K562 (cell line): ENCODE results near the gene OTOP1. TPM values are rescaled to one million over a fixed set of nuclear protein-coding genes. Genes with fewer than 3 reads are reported as not detected.
"Not testable (repeated sequence)": the region's sequence is repeated elsewhere in the genome, so short reads cannot be mapped to it uniquely, and the experiment has no call there.

Source experiments
- ATAC-seq: fragments of 200-7000 bp; cut with Tn5 transposase; 3 replicates; pipeline ENCODE4 v1.9.1; 2020; ENCODE audit warnings: moderate library complexity
- BruUV-seq: library from RNA; stranded (reverse); fragments of 400-500 nt; replicated peaks from 2 replicates; lab custom pipeline; 2021; lab: Mats Ljungman, UMichigan
- CTCF ChIA-PET: fragments of 300-600 bp; formaldehyde crosslinking; extraction: SDS; loops from one replicate; lab custom pipeline; 2021; ENCODE audit warnings: low intra/inter-chr PET ratio; lab: Yijun Ruan, JAX
- POLR2A ChIA-PET: fragments of 300-600, 350-650 bp; sonication (Branson Sonifier 250); formaldehyde crosslinking; extraction: SDS; loops from one replicate; lab custom pipeline; 2021; ENCODE audit warnings: antibody characterized with exemption, inconsistent platforms; lab: Yijun Ruan, JAX
- DNase-seq, 4 experiments: peaks; one replicate each; pipeline versions ENCODE4 v3.0.0 to v3.0.0-alpha.2; 2011 to 2018; ENCODE audit warnings: low spot score in 3 of 4, mixed read lengths in 3 of 4; ENCODE audit errors: extremely low read depth in 1 of 4
- FAIRE-seq: peaks from 2 replicates; lab custom pipeline; 2011; peaks lifted over from hg19 to GRCh38; lab: Jason Lieb, UNC
- H2AFZ ChIP-seq: 2 replicates; pipeline ENCODE4 v1.6.0; 2011; ENCODE audit warnings: low read depth, low read length, control low read depth, inconsistent platforms
- H3K27ac ChIP-seq: fragments of 200-600 bp; 3 replicates; pipeline ENCODE4 v1.8.0; 2011; ENCODE audit warnings: low read depth, mild to moderate bottlenecking, control low read depth, inconsistent platforms, low read length, moderate library complexity, mixed read lengths; ENCODE audit errors: extremely low read depth
- H3K27me3 ChIP-seq, 2 experiments: fragments of 300-600 bp in 1 of 2; 2 replicates in 1 of 2; 3 replicates in 1 of 2; pipeline versions ENCODE4 v1.6.0 to v1.8.0; 2011; ENCODE audit warnings: inconsistent platforms in 2 of 2, low read length in 2 of 2, mild to moderate bottlenecking in 1 of 2, mixed read lengths in 1 of 2, moderate library complexity in 1 of 2; ENCODE audit not compliant: control insufficient read depth in 2 of 2, insufficient read depth in 2 of 2
- H3K36me3 ChIP-seq: fragments of 300-600 bp; 3 replicates; pipeline ENCODE4 v1.8.0; 2011; ENCODE audit warnings: mild to moderate bottlenecking, low read length, inconsistent platforms; ENCODE audit not compliant: control insufficient read depth, insufficient read depth
- H3K4me1 ChIP-seq, 2 experiments: fragments of 200-600 bp in 1 of 2; replicated peaks in 1 of 2; 2 replicates in 1 of 2; 3 replicates in 1 of 2; pipeline versions ENCODE4 v1.5.1 to v1.8.0; 2011; ENCODE audit warnings: inconsistent platforms in 2 of 2, low read length in 2 of 2, mild to moderate bottlenecking in 1 of 2, mixed read lengths in 1 of 2, moderate library complexity in 1 of 2; ENCODE audit not compliant: control insufficient read depth in 2 of 2, insufficient read depth in 2 of 2
- H3K4me2 ChIP-seq: 2 replicates; pipeline ENCODE4 v1.6.1; 2011; ENCODE audit warnings: low read length, control low read depth, inconsistent platforms, mixed read lengths; ENCODE audit not compliant: insufficient read depth
- H3K4me3 ChIP-seq: fragments of 200-600 bp; sonication (generic), shearing (Covaris generic); 2 replicates; pipeline ENCODE4 v1.5.1; 2016; ENCODE audit warnings: control low read depth, inconsistent platforms
- H3K79me2 ChIP-seq: fragments of 200-600 bp; 3 replicates; pipeline ENCODE4 v1.8.0; 2011; ENCODE audit warnings: low read length, inconsistent platforms; ENCODE audit not compliant: control insufficient read depth, insufficient read depth
- H3K9ac ChIP-seq, 2 experiments: 2 replicates each; pipeline versions ENCODE4 v1.6.0 to v1.6.1; 2011; ENCODE audit warnings: low read depth in 2 of 2, low read length in 2 of 2, control low read depth in 1 of 2, inconsistent platforms in 1 of 2, mild to moderate bottlenecking in 1 of 2, mixed read lengths in 1 of 2; ENCODE audit not compliant: insufficient read depth in 1 of 2
- H3K9me1 ChIP-seq: one replicate; pipeline ENCODE4 v1.6.0; 2011; ENCODE audit warnings: inconsistent platforms, mild to moderate bottlenecking, low read length, moderate library complexity; ENCODE audit not compliant: control insufficient read depth, insufficient read depth
- H3K9me3 ChIP-seq: replicated peaks from 2 replicates; pipeline ENCODE4 v1.5.1; 2011; ENCODE audit warnings: low read depth, low read length, inconsistent platforms; ENCODE audit not compliant: control insufficient read depth, insufficient read depth
- H4K20me1 ChIP-seq: replicated peaks from 2 replicates; pipeline ENCODE4 v1.6.1; 2011; ENCODE audit warnings: low read length, inconsistent platforms, mixed read lengths; ENCODE audit not compliant: control insufficient read depth, insufficient read depth
- WGBS: fragments of 100-300 bp; shearing (Covaris generic); methylation state at CpG from one replicate; pipeline ENCODE4 v1.1.6; 2016; ENCODE audit warnings: low coverage, mixed read lengths; ENCODE audit not compliant: insufficient coverage; ENCODE audit errors: missing lambda C conversion rate; 5-methylcytosine and 5-hydroxymethylcytosine counted together
- in situ Hi-C: fragments of 300-500 bp; cut with MboI; formaldehyde crosslinking; loops from 4 replicates; pipeline ENCODE4 v1.15.0; 2018; ENCODE audit warnings: inconsistent platforms, mixed read lengths
- intact Hi-C: fragments of 100-400 bp; cut with micrococcal nuclease; formaldehyde crosslinking; loops from 2 replicates; pipeline ENCODE4 v1.14.2; 2022
- polyA plus RNA-seq, 8 experiments: library from polyadenylated mRNA; depleted of rRNA in 4 of 8; stranded (reverse) in 5 of 8; unstranded in 3 of 8; fragments of >200 nt; fragmentation: Nextera tagmentation in 2 of 8; fragmentation: Illumina TruSeq in 1 of 8; extraction: Ambion mirVana in 2 of 8; extraction: Trizol in 1 of 8; gene quantifications; 2 replicates each; pipeline versions ENCODE4 v1.2.1 to v1.2.3, GENCODE V29; 2011 to 2014; ENCODE audit warnings: inconsistent platforms in 1 of 8, missing spikeins in 1 of 8
- total RNA-seq, 7 experiments: library from RNA; depleted of rRNA in 6 of 7; stranded (reverse); fragments of >200 nt in 6 of 7; fragmentation: Illumina TruSeq in 2 of 7; extraction: Trizol in 2 of 7; gene quantifications; 2 replicates each; pipeline versions ENCODE4 v1.2.1 to v1.2.3, GENCODE V29; 2011 to 2021; ENCODE audit warnings: low replicate concordance in 1 of 7

OTOP1 gene
- total and polyA plus RNA-seq, 9 of the 15 experiments (the other 6 are each of a cell fraction or from before 2014, with no cell fraction given), result not detected

DNA sequence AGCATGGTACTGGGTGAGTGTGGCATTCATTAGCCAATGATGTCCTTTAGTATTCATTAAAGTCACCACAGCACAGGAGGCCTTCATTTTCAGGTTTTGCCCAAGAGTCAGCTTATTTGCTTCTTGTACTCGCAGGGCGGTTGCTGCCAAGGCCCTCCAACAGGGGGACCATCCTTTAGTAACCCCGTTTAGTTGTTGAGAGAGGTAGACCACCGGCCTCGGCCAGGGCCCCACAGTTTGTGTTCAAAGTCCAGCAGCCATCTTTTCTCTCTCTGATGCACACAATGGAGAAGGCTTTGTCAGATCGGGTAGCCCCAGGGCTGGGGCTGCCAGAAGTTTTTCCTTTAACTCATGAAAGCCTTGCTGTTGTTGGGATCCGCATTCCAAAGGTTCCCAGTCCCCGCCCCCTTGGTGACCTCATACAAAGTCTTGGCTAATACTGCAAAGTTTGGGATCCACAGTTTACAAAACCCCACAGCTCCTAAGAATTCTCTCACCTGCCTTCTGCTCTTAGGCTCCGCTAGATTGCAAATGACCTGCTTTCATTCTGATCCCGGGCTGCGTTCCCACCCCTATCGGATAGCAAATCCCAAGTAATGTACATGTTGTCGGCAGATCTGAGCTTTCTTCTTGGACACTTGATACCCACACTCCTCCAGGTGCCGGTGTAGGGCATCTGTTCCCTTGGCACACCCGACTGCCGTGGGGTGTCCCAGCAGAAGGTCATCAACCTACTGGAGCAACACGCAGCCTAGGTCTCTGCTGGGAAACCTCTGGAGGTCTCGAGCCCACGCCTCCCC, 58.5 kb downstream of the OTOP1 start:
- H3K79me2 ChIP-seq, H4K20me1 ChIP-seq, H3K9ac ChIP-seq, H3K9me3 ChIP-seq, DNase-seq, in situ Hi-C loops, H3K4me1 ChIP-seq, ATAC-seq, POLR2A ChIA-PET, H3K4me2 ChIP-seq, H3K9me1 ChIP-seq, intact Hi-C loops, H3K27ac ChIP-seq, H3K36me3 ChIP-seq, FAIRE-seq, CTCF ChIA-PET, H2AFZ ChIP-seq, BruUV-seq, H3K4me3 ChIP-seq: not testable (repeated sequence)
- 2% methylated on average over 14 of the region's 19 CpGs for WGBS
- H3K27me3 ChIP-seq, result peaks cover 11 to 45% of the 10 kb centered on the region in 2 experiments; a peak in 4 of 5 replicates

DNA sequence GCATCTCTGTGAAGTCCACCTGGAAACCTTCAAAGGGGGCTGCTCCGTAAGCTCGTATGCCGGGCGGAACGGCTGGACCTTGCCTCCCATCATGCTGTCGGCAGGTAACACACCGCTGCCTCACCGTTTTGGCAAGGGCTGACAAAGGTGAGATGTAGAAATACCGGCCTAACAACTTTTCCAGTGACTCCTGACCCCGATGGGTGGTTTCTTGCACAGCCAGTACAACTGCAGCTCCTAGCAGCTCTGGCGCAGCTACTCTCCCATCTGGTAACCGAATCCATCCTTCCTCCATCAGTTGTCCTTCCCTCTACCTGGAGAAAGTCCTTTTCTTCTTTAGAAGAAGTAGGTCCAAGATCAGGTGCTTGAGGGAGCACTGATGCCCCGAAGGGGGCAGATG, 59.7 kb downstream of the OTOP1 start:
- POLR2A ChIA-PET, H3K9me3 ChIP-seq, H3K4me3 ChIP-seq, CTCF ChIA-PET, H3K36me3 ChIP-seq, DNase-seq, H3K79me2 ChIP-seq, H3K27ac ChIP-seq, FAIRE-seq, H3K9me1 ChIP-seq, intact Hi-C loops, ATAC-seq, H2AFZ ChIP-seq, in situ Hi-C loops, H3K4me2 ChIP-seq, H4K20me1 ChIP-seq, H3K4me1 ChIP-seq, BruUV-seq, H3K9ac ChIP-seq: not testable (repeated sequence)
- 0% methylated on average over 4 of the region's 13 CpGs for WGBS
- H3K27me3 ChIP-seq, result peaks cover 14 to 49% of the 10 kb centered on the region in 2 experiments; a peak in 4 of 5 replicates

DNA sequence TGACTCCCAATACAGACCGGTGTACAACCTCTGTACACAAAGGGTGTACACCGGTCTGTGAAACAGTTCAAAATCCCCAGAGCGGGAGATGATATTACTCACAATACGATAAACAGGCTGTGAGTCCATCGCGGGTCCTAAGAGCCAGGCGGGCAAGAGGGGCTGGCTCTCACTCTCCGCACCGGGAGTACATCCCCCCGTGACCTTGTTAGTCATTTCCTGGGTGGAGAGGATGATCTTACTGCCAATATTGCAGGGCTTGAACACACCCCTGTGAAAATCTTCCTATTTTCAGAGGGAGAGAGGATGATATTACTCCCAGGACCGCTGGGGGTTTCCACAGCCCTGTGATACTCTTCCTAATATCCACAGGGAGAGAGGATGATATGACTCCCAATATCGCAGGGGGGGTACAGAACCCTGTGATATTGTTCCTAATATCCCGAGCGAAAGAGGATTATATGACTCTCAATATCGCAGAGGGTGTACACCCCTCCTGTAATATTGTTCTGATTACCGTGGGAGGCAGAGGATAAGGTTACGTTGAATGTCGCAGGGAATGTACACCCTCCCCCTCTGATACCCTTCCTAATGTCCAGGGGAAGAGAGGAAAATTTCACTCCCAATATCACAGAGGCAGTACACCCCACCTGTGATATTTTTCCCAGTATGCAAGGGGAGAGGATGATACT, 60.9 kb downstream of the OTOP1 start:
- H3K79me2 ChIP-seq, H3K9me3 ChIP-seq, H3K9ac ChIP-seq, H3K9me1 ChIP-seq, intact Hi-C loops, CTCF ChIA-PET, H3K36me3 ChIP-seq, H3K4me2 ChIP-seq, POLR2A ChIA-PET, DNase-seq, H4K20me1 ChIP-seq, H3K4me1 ChIP-seq, ATAC-seq, FAIRE-seq, in situ Hi-C loops, H3K27ac ChIP-seq, BruUV-seq, H2AFZ ChIP-seq, H3K4me3 ChIP-seq: not testable (repeated sequence)
- WGBS, result 6% methylated on average over 18 of the region's 18 CpGs
- peaks cover 14 to 51% of the 10 kb centered on the region in 2 experiments; a peak in 4 of 5 replicates for H3K27me3 ChIP-seq
